GM23248 (cell line): ENCODE measurements around the gene GAD2. TPM values are rescaled to one million over a fixed set of nuclear protein-coding genes. Genes with fewer than 3 reads are reported as not detected.

Source experiments
- DNase-seq: peaks from one replicate; pipeline ENCODE4 v3.0.0-alpha.2; 2015
- H2AFZ ChIP-seq: fragments of 200-600 bp; sonication (generic); 2 replicates; pipeline ENCODE4 v1.6.1; 2016; ENCODE audit warnings: antibody characterized with exemption
- H3F3A ChIP-seq: fragments of 200-600 bp; sonication (generic); 2 replicates; pipeline ENCODE4 v1.6.1; 2016; ENCODE audit warnings: mild to moderate bottlenecking, antibody characterized with exemption, mixed run types; ENCODE audit not compliant: insufficient read depth
- H3K27ac ChIP-seq: fragments of 200-600 bp; sonication (generic); 2 replicates; pipeline ENCODE4 v1.5.1; 2016; ENCODE audit warnings: mild to moderate bottlenecking
- H3K27me3 ChIP-seq: fragments of 200-600 bp; sonication (generic); replicated peaks from 2 replicates; pipeline ENCODE4 v1.6.1; 2016; ENCODE audit warnings: mild to moderate bottlenecking; ENCODE audit not compliant: insufficient read depth
- H3K36me3 ChIP-seq: fragments of 200-600 bp; sonication (generic); 2 replicates; pipeline ENCODE4 v1.6.1; 2016; ENCODE audit warnings: low read depth, mild to moderate bottlenecking
- H3K4me1 ChIP-seq: fragments of 200-600 bp; sonication (generic); 2 replicates; pipeline ENCODE4 v1.6.1; 2016; ENCODE audit warnings: mild to moderate bottlenecking; ENCODE audit not compliant: insufficient read depth
- H3K4me2 ChIP-seq: fragments of 200-600 bp; sonication (generic); one replicate; pipeline ENCODE4 v1.6.1; 2016; ENCODE audit warnings: mild to moderate bottlenecking; ENCODE audit not compliant: unreplicated experiment
- H3K4me3 ChIP-seq: fragments of 200-600 bp; sonication (generic); 2 replicates; pipeline ENCODE4 v1.5.1; 2016; ENCODE audit warnings: mild to moderate bottlenecking
- H3K79me2 ChIP-seq: fragments of 200-600 bp; sonication (generic); 2 replicates; pipeline ENCODE4 v1.6.1; 2016; ENCODE audit warnings: mild to moderate bottlenecking; ENCODE audit not compliant: insufficient read depth
- H3K9ac ChIP-seq: fragments of 200-600 bp; sonication (generic); 2 replicates; pipeline ENCODE4 v1.6.1; 2016; ENCODE audit warnings: mild to moderate bottlenecking
- H3K9me2 ChIP-seq: fragments of 200-600 bp; sonication (generic); 2 replicates; pipeline ENCODE4 v1.6.1; 2016; ENCODE audit warnings: mixed run types, mild to moderate bottlenecking, moderate library complexity; ENCODE audit not compliant: insufficient read depth
- H3K9me3 ChIP-seq: fragments of 200-600 bp; sonication (generic); one replicate; pipeline ENCODE4 v1.6.1; 2017; ENCODE audit warnings: low read depth
- H4K20me1 ChIP-seq: fragments of 200-600 bp; sonication (generic); 2 replicates; pipeline ENCODE4 v1.6.0; 2016; ENCODE audit not compliant: insufficient read depth
- EZH2 ChIP-seq: fragments of 200-600 bp; sonication (generic); IDR thresholded peaks from 2 replicates; pipeline ENCODE4 v1.6.1; 2018; ENCODE audit warnings: antibody characterized with exemption, mild to moderate bottlenecking; ENCODE audit not compliant: insufficient read depth, poor library complexity, severe bottlenecking
- EZH2phosphoT487 ChIP-seq: fragments of 200-600 bp; sonication (generic); IDR thresholded peaks from 2 replicates; pipeline ENCODE4 v1.6.1; 2018; ENCODE audit warnings: antibody characterized with exemption, moderate library complexity, mild to moderate bottlenecking, low read depth; ENCODE audit not compliant: insufficient read depth
- WGBS, 2 experiments: methylation state at CpG; one replicate each; pipeline ENCODE4 v1.1.6; 2015 to 2017; ENCODE audit warnings: low lambda C conversion rate in 2 of 2, low coverage in 1 of 2; ENCODE audit errors: missing lambda C conversion rate in 2 of 2; 5-methylcytosine and 5-hydroxymethylcytosine counted together
- in situ Hi-C: fragments of 300-500 bp; cut with MboI; formaldehyde crosslinking; loops from 2 replicates; pipeline ENCODE4 v1.15.0; 2020
- polyA plus RNA-seq: library from polyadenylated mRNA; unstranded; fragments of >200 nt; fragmentation: Nextera tagmentation; extraction: Ambion mirVana; gene quantifications from 2 replicates; pipeline ENCODE4 v1.2.1, GENCODE V29; 2016
- total RNA-seq: library from RNA; depleted of rRNA; stranded (reverse); fragments of >200 nt; shearing (Covaris generic); gene quantifications from 2 replicates; pipeline ENCODE4 v1.2.3, GENCODE V29; 2014; rRNA removed

Gene GAD2
- not detected in 2 replicates for total RNA-seq
- not detected in 2 replicates for polyA plus RNA-seq

DNA sequence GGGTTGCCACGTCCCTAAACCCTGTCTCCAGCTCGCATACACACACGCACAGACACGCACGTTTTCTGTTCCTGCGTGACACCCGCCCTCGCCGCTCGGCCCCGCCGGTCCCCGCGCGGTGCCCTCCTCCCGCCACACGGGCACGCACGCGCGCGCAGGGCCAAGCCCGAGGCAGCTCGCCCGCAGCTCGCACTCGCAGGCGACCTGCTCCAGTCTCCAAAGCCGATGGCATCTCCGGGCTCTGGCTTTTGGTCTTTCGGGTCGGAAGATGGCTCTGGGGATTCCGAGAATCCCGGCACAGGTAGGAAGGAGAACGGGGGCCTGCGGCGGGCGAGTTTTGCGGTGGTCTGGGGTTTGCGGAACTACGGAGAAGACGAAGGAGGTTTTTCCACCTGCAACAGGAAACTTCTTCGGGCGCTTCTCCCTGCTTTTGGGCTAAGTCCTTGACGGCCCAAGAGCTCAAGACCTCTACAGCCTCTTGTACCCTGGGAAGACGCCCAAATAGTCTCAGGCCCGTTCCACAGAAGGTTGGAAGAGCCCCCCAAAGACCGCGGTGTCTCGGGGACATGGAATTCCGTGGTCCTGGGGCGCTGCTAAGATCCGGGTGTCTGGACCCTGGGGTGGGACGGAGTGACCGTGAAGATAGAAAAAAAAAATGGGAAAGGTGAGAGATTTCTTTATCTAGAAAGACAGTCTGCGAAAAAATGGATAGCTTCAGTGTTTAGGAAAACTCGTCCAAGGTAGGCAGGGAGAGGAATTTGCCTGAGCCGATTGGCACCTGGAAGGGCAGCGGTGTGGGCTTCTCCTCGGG lies at the start of gene GAD2:
Gene GAD2, plus strand, starts transcription at position 190 of the 811 bp plus-strand sequence. Its CDS starts 36 bp downstream, at position 226.
- no peaks in the 10 kb centered on the region for H4K20me1 ChIP-seq
- no peak within 1 kb of the TSS for H3K27ac ChIP-seq
- DNase-seq, result no peak
- in situ Hi-C loops, result no loop called here
- H3K9me3 ChIP-seq, result no peaks in the 10 kb centered on the region
- no peaks in the 10 kb centered on the region for H3F3A ChIP-seq
- peak; percentile 56 for TF ChIP-seq EZH2
- peak; percentile 36; the same call in 1 of the 2 replicates for TF ChIP-seq EZH2phosphoT487
- H3K9ac ChIP-seq, result no peak within 1 kb of the TSS
- H3K27me3 ChIP-seq, result peaks cover 95% of the 10 kb centered on the region
- H3K4me2 ChIP-seq, result peak within 1 kb of the TSS; percentile 17
- no peaks in the 10 kb centered on the region for H3K4me1 ChIP-seq
- H3K9me2 ChIP-seq, result no peaks in the 10 kb centered on the region
- WGBS, 2 experiments, result 5 to 6% methylated on average over 48 to 60 of the region's 60 CpGs
- no peaks in the 10 kb centered on the region for H3K79me2 ChIP-seq
- H2AFZ ChIP-seq, result no peak within 1 kb of the TSS
- no peaks in the 10 kb centered on the region for H3K36me3 ChIP-seq
- H3K4me3 ChIP-seq, result no peak within 1 kb of the TSS

DNA sequence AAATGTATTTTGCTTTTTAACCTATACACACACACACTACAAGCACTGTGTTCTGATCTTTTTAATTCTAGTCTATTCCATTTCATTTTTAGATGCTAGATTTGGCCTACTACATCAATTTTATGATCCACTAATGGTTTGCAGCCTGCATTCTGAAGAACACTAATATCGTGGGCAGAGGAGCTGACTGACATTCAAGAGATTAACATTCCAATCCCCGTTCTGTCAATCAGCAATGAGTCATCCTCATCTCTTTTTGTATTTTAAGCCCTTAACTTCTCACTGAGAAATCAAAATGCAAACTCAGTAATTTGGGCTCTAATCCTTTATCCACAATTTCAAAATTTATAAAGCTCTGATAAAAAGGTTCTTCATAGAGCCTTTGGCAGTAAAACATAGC lies 47.1 kb upstream of the GAD2 start:
- H3K9ac ChIP-seq, result no peak overlapping the region
- no peak overlapping the region for H3K4me3 ChIP-seq
- H4K20me1 ChIP-seq, result no peaks in the 10 kb centered on the region
- in situ Hi-C loops, result no loop called here
- H3K4me2 ChIP-seq, result no peak overlapping the region
- WGBS, 2 experiments, result 2 to 8% methylated on average over 2 of the region's 2 CpGs
- H3K9me2 ChIP-seq, result no peaks in the 10 kb centered on the region
- H3K36me3 ChIP-seq, result no peaks in the 10 kb centered on the region
- H3K27ac ChIP-seq, result no peak overlapping the region
- H3K4me1 ChIP-seq, result no peaks in the 10 kb centered on the region
- DNase-seq, result no peak
- no peaks in the 10 kb centered on the region for H3F3A ChIP-seq
- no peaks in the 10 kb centered on the region for H3K27me3 ChIP-seq
- no peak overlapping the region for H2AFZ ChIP-seq
- TF ChIP-seq EZH2 (no peak), EZH2phosphoT487 (no peak)
- H3K9me3 ChIP-seq, result no peaks in the 10 kb centered on the region
- H3K79me2 ChIP-seq, result no peaks in the 10 kb centered on the region

DNA sequence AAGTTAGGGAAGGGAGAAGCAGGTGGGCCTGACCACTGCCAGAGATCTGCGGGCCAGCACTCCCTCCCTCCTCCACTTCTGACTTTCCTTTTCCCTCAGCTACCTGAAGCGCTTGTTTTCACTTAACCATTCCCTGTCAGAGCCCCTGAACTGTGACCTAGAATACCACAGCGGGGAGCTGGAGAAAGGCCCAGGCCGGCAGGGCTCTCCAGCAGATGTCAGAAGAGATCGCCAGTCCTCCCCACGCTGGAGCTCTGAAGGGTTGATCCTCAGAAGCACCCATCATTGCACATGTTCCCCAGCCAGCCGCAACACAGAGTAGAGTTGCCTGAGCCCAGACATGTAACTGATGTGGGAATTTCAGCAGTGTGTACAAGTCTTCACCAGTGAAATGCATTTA lies 44.4 kb upstream of the GAD2 start:
- H3K9me3 ChIP-seq, result no peaks in the 10 kb centered on the region
- no peak overlapping the region for H3K27ac ChIP-seq
- no peaks in the 10 kb centered on the region for H3K4me1 ChIP-seq
- TF ChIP-seq EZH2 (no peak), EZH2phosphoT487 (no peak)
- 7 to 25% methylated on average over 7 of the region's 7 CpGs for WGBS, 2 experiments
- no peaks in the 10 kb centered on the region for H4K20me1 ChIP-seq
- H2AFZ ChIP-seq, result no peak overlapping the region
- in situ Hi-C loops, result no loop called here
- H3K36me3 ChIP-seq, result no peaks in the 10 kb centered on the region
- no peaks in the 10 kb centered on the region for H3F3A ChIP-seq
- no peaks in the 10 kb centered on the region for H3K9me2 ChIP-seq
- DNase-seq, result no peak
- H3K4me2 ChIP-seq, result no peak overlapping the region
- no peak overlapping the region for H3K4me3 ChIP-seq
- H3K9ac ChIP-seq, result no peak overlapping the region
- H3K79me2 ChIP-seq, result no peaks in the 10 kb centered on the region
- H3K27me3 ChIP-seq, result no peaks in the 10 kb centered on the region

DNA sequence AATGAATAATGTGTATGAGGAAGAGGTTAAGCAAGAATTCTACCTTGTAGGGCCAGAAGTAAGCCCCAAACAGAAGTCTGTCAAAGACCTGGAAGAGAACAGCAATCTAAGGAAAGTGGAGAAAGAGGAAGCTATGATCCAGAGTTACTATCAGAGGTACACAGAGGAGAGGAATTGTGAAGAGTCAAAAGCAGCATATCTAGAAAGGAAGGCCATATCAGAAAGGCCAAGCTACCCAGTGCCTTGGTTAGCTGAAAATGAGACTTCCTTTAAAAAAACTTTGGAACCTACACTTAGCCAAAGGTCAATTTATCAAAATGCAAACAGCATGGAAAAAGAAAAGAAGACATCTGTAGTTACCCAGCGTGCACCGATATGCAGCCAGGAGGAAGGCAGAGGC lies 42.7 kb upstream of the GAD2 start:
- Histone ChIP-seq H3K79me2 (no peaks in the 10 kb centered on the region), H2AFZ (no peak overlapping the region), H3K9me2 (no peaks in the 10 kb centered on the region), H3K4me1 (no peaks in the 10 kb centered on the region), H3K27ac (no peak overlapping the region), H3K27me3 (no peaks in the 10 kb centered on the region), H4K20me1 (no peaks in the 10 kb centered on the region), H3K9me3 (no peaks in the 10 kb centered on the region), H3K4me3 (no peak overlapping the region), H3K9ac (no peak overlapping the region), H3F3A (no peaks in the 10 kb centered on the region), H3K4me2 (no peak overlapping the region), H3K36me3 (no peaks in the 10 kb centered on the region)
- no peak for TF ChIP-seq EZH2phosphoT487
- no peak for TF ChIP-seq EZH2
- 7 to 20% methylated on average over 2 of the region's 2 CpGs for WGBS, 2 experiments
- no peak for DNase-seq
- in situ Hi-C loops, result no loop called here
